B cell (primary cell): Measurements from ENCODE around the gene TNIP1. TPM values are rescaled to one million over a fixed set of nuclear protein-coding genes. Genes with fewer than 3 reads are reported as not detected.
A peak's percentile ranks its signal among the peaks of the same experiment; 100 is the strongest.

Experiments used
- ATAC-seq: fragments of 200-7000 bp; cut with Tn5 transposase; one replicate; pipeline ENCODE4 v1.10.0; 2021; ENCODE audit warnings: low read depth, mild to moderate bottlenecking, moderate number of reproducible peaks, moderate library complexity
- CTCF ChIA-PET: fragments of 350-600 bp; sonication (Branson Sonifier 250); formaldehyde crosslinking; loops from one replicate; lab custom pipeline; 2021; ENCODE audit warnings: antibody characterized with exemption, inconsistent platforms; lab: Charles Lee
- POLR2A ChIA-PET: fragments of 350-600 bp; sonication (Branson Sonifier 250); formaldehyde crosslinking; loops from one replicate; lab custom pipeline; 2021; ENCODE audit warnings: antibody characterized with exemption; lab: Charles Lee
- DNase-seq: peaks from one replicate; pipeline ENCODE4 v3.0.0; 2013
- H2AFZ ChIP-seq: 2 replicates; pipeline ENCODE4 v1.6.1; 2012; ENCODE audit warnings: mild to moderate bottlenecking, low read depth, low read length; ENCODE audit not compliant: insufficient read depth, poor library complexity, severe bottlenecking
- H3K27ac ChIP-seq, 2 donors: 1 replicate in 1 of 2; 2 replicates in 1 of 2; pipeline ENCODE4 v1.5.1; 2012 to 2013; ENCODE audit warnings: low read length in 2 of 2, mild to moderate bottlenecking in 2 of 2, moderate library complexity in 1 of 2
- H3K27me3 ChIP-seq, 4 experiments: fragments of 200-600 bp in 1 of 4; sonication (generic) in 1 of 4; replicated peaks in 1 of 4; 1 replicate in 2 of 4; 2 replicates in 2 of 4; pipeline versions ENCODE4 v1.6.1 to v1.7.0; 2013 to 2016; ENCODE audit warnings: low read length in 3 of 4, mild to moderate bottlenecking in 2 of 4, mixed read lengths in 1 of 4, moderate library complexity in 1 of 4; ENCODE audit not compliant: insufficient read depth in 4 of 4, control insufficient read depth in 3 of 4; ENCODE audit errors: control extremely low read depth in 1 of 4
- H3K36me3 ChIP-seq, 2 experiments: replicated peaks in 1 of 2; 1 replicate in 1 of 2; 2 replicates in 1 of 2; pipeline versions ENCODE4 v1.6.1 to v1.7.1; 2013; ENCODE audit warnings: low read length in 1 of 2; ENCODE audit not compliant: insufficient read depth in 2 of 2, control insufficient read depth in 1 of 2; ENCODE audit errors: control extremely low read depth in 1 of 2, extremely low read depth in 1 of 2
- H3K4me1 ChIP-seq, 2 donors: fragments of 200-600 bp in 1 of 2; sonication (generic) in 1 of 2; 1 replicate in 1 of 2; 2 replicates in 1 of 2; pipeline versions ENCODE4 v1.5.1 to v1.6.1; 2013 to 2017; ENCODE audit warnings: low read length in 2 of 2; ENCODE audit not compliant: control insufficient read depth in 2 of 2, insufficient read depth in 2 of 2
- H3K4me2 ChIP-seq: replicated peaks from 2 replicates; pipeline ENCODE3; 2012; ENCODE audit warnings: mild to moderate bottlenecking, low read depth, low read length; ENCODE audit not compliant: poor library complexity, severe bottlenecking
- H3K4me3 ChIP-seq, 5 experiments: fragments of 200-600 bp in 1 of 5; sonication (generic) in 1 of 5; 1 replicate in 3 of 5; 2 replicates in 2 of 5; pipeline versions ENCODE4 v1.5.1 to v1.7.0; 2011 to 2016; ENCODE audit warnings: low read length in 4 of 5, mild to moderate bottlenecking in 4 of 5, low read depth in 2 of 5, control low read depth in 1 of 5, moderate library complexity in 1 of 5; ENCODE audit not compliant: insufficient read depth in 1 of 5; ENCODE audit errors: control extremely low read depth in 1 of 5, extremely low read depth in 1 of 5
- H3K79me2 ChIP-seq: fragments of 200-600 bp; sonication (generic); one replicate; pipeline ENCODE4 v1.6.0; 2016; ENCODE audit warnings: low read length; ENCODE audit not compliant: control insufficient read depth, insufficient read depth
- H3K9ac ChIP-seq: fragments of 200-600 bp; sonication (generic); 2 replicates; pipeline ENCODE4 v1.6.1; 2017; ENCODE audit warnings: mild to moderate bottlenecking, low read length, moderate library complexity
- H3K9me3 ChIP-seq, 3 donors: one replicate each; pipeline versions ENCODE4 v1.6.1 to v1.7.1; 2013; ENCODE audit warnings: low read length in 2 of 3; ENCODE audit not compliant: control insufficient read depth in 2 of 3, insufficient read depth in 1 of 3; ENCODE audit errors: control extremely low read depth in 1 of 3
- H4K20me1 ChIP-seq: 2 replicates; pipeline ENCODE4 v1.6.0; 2012; ENCODE audit warnings: mild to moderate bottlenecking, low read length; ENCODE audit not compliant: insufficient read depth, control insufficient read depth, poor library complexity, severe bottlenecking
- H3K27ac Mint-ChIP-seq: one replicate; pipeline ENCODE4 v1.8.0; 2021; ENCODE audit warnings: mixed read lengths
- H3K27me3 Mint-ChIP-seq: one replicate; pipeline ENCODE4 v1.8.0; 2021; ENCODE audit warnings: mixed read lengths
- H3K4me1 Mint-ChIP-seq: one replicate; pipeline ENCODE4 v1.8.0; 2021; ENCODE audit warnings: mixed read lengths
- H3K4me3 Mint-ChIP-seq: one replicate; pipeline ENCODE4 v1.8.0; 2021; ENCODE audit warnings: mixed read lengths
- H3K9me3 Mint-ChIP-seq: one replicate; pipeline ENCODE4 v1.8.0; 2022; ENCODE audit warnings: mixed read lengths; ENCODE audit not compliant: insufficient read depth
- EZH2 ChIP-seq: IDR thresholded peaks from 2 replicates; pipeline ENCODE4 v1.6.1; 2012; ENCODE audit warnings: borderline replicate concordance, low read depth, mild to moderate bottlenecking, moderate library complexity, low read length; ENCODE audit not compliant: insufficient read depth, poor library complexity, severe bottlenecking
- WGBS: methylation state at CpG from one replicate; pipeline ENCODE4 v1.1.5; 2013; ENCODE audit warnings: missing lambda C conversion rate; ENCODE audit not compliant: insufficient coverage; 5-methylcytosine and 5-hydroxymethylcytosine counted together
- intact Hi-C: fragments of 100-400 bp; cut with micrococcal nuclease; formaldehyde crosslinking; loops from one replicate; pipeline ENCODE4 v1.10.0; 2022
- polyA plus RNA-seq: library from polyadenylated mRNA; depleted of rRNA; stranded (reverse); fragments of >200 nt; gene quantifications from 2 replicates; pipeline ENCODE4 v1.2.3, GENCODE V29; 2012
- total RNA-seq, 2 donors: library from RNA; stranded (reverse); fragments of 120-200 nt in 1 of 2; gene quantifications; 1 replicate in 1 of 2; 2 replicates in 1 of 2; pipeline versions ENCODE4 v1.2.3 to v1.2.4, GENCODE V29; 2013 to 2022
- TF ChIP-seq, protein P1 (sequence below): fragments of 200-600 bp; IDR thresholded peaks from one replicate; pipeline ENCODE4 v1.8.0; 2022; ENCODE audit warnings: antibody characterized with exemption, mild to moderate bottlenecking

The TNIP1 gene
- total and polyA plus RNA-seq, 2 donors (not counting 1 experiment from before 2014, with no cell fraction given): 108 to 294 TPM

DNA sequence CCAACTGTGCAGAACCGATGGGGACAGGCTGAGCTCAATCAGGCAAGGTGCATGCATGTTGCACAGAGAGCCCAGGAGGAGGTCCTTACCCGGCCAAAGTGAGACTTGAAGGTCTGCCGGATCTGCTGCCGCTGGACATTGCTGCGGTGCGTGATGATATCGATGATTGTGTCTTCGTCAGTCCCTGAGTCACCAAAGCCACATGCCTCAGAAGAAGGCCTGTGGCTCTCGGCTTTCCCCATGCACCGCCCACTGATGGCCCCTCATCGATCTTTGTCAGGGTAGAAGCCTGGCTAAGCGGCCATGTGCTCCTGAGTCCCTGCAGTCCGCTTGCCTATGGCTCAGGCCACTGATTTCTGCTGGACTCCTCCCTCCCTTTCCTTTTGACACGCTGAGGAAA, 42.0 kb upstream of the TNIP1 start:
- no peak overlapping the region for H3K9ac ChIP-seq
- ChIA-PET CTCF (interaction anchor here (0.8 to 48.0 kb wide), 5 partner anchors 9 to 195 kb away, joined by 4 to 1701 read pairs (median 158); partner anchors contain the start of gene ANXA6), POLR2A (interaction anchor here (0.9 kb wide), 1 partner anchor 42 kb away, joined by 3 read pairs; no protein-coding TSS in a partner anchor)
- intact Hi-C loops: no loop called here
- H3K79me2 ChIP-seq: peaks cover 59% of the 10 kb centered on the region
- H4K20me1 ChIP-seq: peaks cover 38% of the 10 kb centered on the region
- no peaks in the 10 kb centered on the region for H3K27me3 Mint-ChIP-seq
- H3K9me3 Mint-ChIP-seq: no peaks in the 10 kb centered on the region
- H3K9me3 ChIP-seq: no peaks in the 10 kb centered on the region
- no peak for TF ChIP-seq EZH2
- TF ChIP-seq, protein P1, sequence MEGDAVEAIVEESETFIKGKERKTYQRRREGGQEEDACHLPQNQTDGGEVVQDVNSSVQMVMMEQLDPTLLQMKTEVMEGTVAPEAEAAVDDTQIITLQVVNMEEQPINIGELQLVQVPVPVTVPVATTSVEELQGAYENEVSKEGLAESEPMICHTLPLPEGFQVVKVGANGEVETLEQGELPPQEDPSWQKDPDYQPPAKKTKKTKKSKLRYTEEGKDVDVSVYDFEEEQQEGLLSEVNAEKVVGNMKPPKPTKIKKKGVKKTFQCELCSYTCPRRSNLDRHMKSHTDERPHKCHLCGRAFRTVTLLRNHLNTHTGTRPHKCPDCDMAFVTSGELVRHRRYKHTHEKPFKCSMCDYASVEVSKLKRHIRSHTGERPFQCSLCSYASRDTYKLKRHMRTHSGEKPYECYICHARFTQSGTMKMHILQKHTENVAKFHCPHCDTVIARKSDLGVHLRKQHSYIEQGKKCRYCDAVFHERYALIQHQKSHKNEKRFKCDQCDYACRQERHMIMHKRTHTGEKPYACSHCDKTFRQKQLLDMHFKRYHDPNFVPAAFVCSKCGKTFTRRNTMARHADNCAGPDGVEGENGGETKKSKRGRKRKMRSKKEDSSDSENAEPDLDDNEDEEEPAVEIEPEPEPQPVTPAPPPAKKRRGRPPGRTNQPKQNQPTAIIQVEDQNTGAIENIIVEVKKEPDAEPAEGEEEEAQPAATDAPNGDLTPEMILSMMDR: no peak
- H3K4me1 Mint-ChIP-seq: peaks cover 55% of the 10 kb centered on the region
- no peak overlapping the region for H2AFZ ChIP-seq
- H3K27me3 ChIP-seq: no peaks in the 10 kb centered on the region
- H3K4me2 ChIP-seq: no peak overlapping the region
- 95% methylated on average over 13 of the region's 14 CpGs for WGBS
- no peak overlapping the region for H3K27ac Mint-ChIP-seq
- peaks cover 21 to 86% of the 10 kb centered on the region in 2 experiments for H3K36me3 ChIP-seq
- ATAC-seq (no peak), DNase-seq (no peak)
- peak overlapping the region; percentile 87 to 91 for H3K27ac ChIP-seq
- peaks cover 36 to 53% of the 10 kb centered on the region in 2 donors for H3K4me1 ChIP-seq
- H3K4me3 Mint-ChIP-seq: no peak overlapping the region
- H3K4me3 ChIP-seq: no peak overlapping the region

DNA sequence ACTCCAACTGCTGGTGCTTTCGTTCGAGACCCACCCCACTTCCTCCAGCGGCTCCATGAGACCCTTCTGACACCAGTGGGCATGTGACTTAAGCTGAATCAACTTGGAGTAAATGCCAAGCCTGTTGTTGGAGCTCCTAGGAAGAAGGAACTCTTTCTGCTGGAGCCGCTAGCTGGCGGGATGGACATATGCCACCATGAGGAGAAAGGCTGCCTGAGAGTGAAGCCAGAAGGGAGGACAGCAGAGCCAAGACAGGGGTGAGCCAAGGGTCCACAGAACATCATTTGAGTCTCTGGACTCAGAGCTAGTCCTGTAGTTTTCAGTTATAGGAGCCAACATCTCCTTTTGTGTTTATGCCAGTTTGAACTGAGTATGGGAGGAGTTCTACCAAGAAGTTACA, 40.8 kb upstream of the TNIP1 start:
- Histone ChIP-seq H4K20me1 (peaks cover 49% of the 10 kb centered on the region), H2AFZ (no peak overlapping the region), H3K4me2 (no peak overlapping the region), H3K4me3 (no peak overlapping the region), H3K4me1 (peaks cover 33 to 43% of the 10 kb centered on the region in 2 donors), H3K79me2 (peaks cover 52% of the 10 kb centered on the region), H3K27ac (peak overlapping the region in 1 of 2 donors; percentile 87), H3K9me3 (no peaks in the 10 kb centered on the region), H3K27me3 (no peaks in the 10 kb centered on the region), H3K9ac (no peak overlapping the region), H3K36me3 (peaks cover 22 to 88% of the 10 kb centered on the region in 2 experiments)
- TF ChIP-seq EZH2: no peak
- TF ChIP-seq, protein P1: no peak
- intact Hi-C loops: no loop called here
- ATAC-seq (no peak), DNase-seq (no peak)
- Mint-ChIP-seq H3K27me3 (no peaks in the 10 kb centered on the region), H3K27ac (peak overlapping the region; percentile 60), H3K9me3 (no peaks in the 10 kb centered on the region), H3K4me1 (peaks cover 45% of the 10 kb centered on the region), H3K4me3 (no peak overlapping the region)
- CTCF ChIA-PET: interaction anchor here (0.7 to 48.0 kb wide), 4 partner anchors 29 to 117 kb away, joined by 4 to 1701 read pairs (median 538); partner anchors contain the start of gene ANXA6
- 95% methylated on average over 5 of the region's 5 CpGs for WGBS
- POLR2A ChIA-PET: no interaction called here
